RCC 7860 (cell line): ENCODE data around the gene CNNM3.
A peak's percentile ranks its signal among the peaks of the same experiment; 100 is the strongest.
"Not testable (repeated sequence)": the region's sequence is repeated elsewhere in the genome, so short reads cannot be mapped to it uniquely, and the experiment has no call there.

Experiments
- DNase-seq: peaks from one replicate; pipeline ENCODE4 v3.0.0-alpha.2; 2015; ENCODE audit warnings: low spot score
- FAIRE-seq: peaks from 2 replicates; lab custom pipeline; 2012; peaks lifted over from hg19 to GRCh38; lab: Jason Lieb, UNC

The CNNM3 gene

GRCh38 chr2:96798733-96799622, 17.1 kb upstream of the CNNM3 start:
- FAIRE-seq (no peak), DNase-seq (no peak)

DNA sequence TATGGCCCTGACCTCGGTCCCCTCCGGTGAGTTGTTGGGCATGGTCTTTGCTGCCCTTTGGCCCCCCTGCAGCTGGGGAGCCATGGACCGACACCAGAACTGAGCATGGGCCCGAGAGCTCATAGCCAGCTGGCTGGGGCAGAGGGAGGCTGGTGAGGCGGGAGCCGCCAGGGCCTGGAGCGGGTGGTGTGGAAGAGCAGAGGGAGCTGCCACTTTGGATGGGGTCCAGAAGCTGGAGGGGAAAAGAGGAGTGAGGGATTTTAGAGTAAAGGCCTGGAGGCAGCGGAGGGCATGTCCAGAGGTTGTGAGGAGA, 16.5 kb upstream of the CNNM3 start:
- DNase-seq: no peak
- no peak for FAIRE-seq

- DNase-seq: no peak
- FAIRE-seq: no peak
Observed at GRCh38 chr2:96800061-96801004, 15.7 kb upstream of the CNNM3 start.

GRCh38 chr2:96801005-96801785, 14.9 kb upstream of the CNNM3 start:
- no peak for FAIRE-seq
- peak; percentile 36 for DNase-seq

DNA sequence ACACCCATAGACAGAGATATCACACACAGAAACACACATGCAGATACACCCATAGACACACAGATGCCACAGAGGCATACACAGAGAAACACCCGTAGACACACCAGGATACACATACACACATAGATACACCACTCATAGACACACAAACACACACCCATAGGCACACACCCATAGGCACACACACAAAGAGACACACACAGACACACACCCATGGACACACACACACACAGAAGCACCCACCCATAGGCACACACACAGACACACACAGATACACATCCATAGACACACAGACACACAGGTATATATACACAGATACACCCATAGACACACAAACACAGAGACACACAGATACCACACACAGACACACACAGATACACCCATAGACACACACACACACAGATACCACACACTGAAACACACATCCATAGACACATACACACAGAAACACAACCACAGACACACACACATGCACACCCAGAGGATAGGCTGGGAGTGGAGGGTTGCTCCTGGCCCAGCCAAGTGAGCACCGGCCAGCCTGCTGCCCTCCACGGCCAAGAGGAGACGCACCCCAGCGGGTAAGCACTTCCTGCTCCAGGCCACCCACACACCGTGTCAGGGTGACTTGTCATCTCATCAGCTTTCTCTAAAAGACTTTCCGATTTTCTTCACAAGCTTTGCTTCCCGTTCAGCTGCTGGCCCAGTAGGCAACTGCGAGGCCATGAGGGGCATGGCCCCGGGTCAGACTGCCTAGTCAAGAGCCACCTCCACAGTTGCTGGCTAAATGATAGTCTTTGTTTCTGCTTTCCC, 14.1 kb upstream of the CNNM3 start:
- DNase-seq (no peak), FAIRE-seq (no peak)

DNA sequence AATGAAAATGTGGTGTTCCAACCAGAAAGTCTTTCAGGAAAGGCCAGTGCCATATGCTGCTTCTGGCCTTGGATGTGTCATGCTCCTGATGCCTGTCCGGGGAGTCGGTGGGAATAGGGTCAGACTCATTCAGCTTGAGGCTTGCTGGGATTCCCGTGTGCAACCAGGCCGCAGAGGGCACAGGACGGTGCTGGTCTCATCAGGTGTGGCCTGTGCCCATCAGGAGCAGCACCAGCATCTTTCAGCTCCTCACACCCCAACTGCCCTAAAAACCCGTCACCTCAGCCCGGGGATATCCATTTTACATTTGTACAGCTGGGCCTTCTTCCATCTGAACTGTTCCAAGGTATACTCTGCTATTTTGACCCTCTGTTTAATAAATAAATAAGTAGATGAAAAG, 13.3 kb upstream of the CNNM3 start:
- DNase-seq: no peak
- no peak for FAIRE-seq

- no peak for DNase-seq
- FAIRE-seq: no peak
Observed at GRCh38 chr2:96804986-96805385, 11.1 kb upstream of the CNNM3 start.

GRCh38 chr2:96805946-96806345, 10.1 kb upstream of the CNNM3 start:
- FAIRE-seq: not testable (repeated sequence)

GRCh38 chr2:96806468-96807126, 9.5 kb upstream of the CNNM3 start:
- FAIRE-seq (no peak), DNase-seq (no peak)

More at GRCh38 chr2:96805946-96806345, 10.1 kb upstream of the CNNM3 start:
- DNase-seq: not testable (repeated sequence)

GRCh38 chr2:96807127-96807471, 9.0 kb upstream of the CNNM3 start:
- no peak for DNase-seq
- FAIRE-seq: no peak

DNA sequence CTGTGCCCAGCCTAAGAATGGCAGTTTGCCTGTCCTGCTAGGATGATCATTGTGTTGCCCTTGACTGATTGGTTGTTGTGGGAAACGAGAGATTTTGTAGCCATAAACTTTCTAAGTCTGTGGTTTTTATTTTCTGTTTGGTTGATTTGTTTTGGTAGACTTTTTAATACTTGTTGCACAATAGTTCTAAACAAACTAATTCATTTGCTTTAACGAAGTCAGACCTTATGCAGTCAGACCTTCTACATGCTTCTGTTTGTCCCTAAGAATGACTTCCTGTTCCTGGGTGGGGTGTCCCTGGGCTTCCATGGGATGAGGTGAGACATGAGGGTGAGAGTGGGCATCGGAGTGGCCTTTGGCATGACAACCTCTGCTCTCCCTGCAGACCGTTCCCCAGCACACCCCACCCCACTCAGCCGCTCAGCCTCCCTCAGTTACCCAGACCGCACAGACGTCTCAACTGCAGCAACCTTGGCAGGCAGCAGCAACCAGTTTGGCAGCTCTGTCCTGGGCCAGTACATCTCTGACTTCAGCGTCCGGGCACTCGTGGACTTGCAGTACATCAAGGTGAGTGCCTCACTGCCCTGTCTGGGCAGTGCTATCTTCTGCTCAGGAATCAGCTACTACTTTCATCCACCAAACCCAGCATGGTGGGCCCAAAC, 7.8 kb upstream of the CNNM3 start:
- FAIRE-seq (no peak), DNase-seq (no peak)

DNA sequence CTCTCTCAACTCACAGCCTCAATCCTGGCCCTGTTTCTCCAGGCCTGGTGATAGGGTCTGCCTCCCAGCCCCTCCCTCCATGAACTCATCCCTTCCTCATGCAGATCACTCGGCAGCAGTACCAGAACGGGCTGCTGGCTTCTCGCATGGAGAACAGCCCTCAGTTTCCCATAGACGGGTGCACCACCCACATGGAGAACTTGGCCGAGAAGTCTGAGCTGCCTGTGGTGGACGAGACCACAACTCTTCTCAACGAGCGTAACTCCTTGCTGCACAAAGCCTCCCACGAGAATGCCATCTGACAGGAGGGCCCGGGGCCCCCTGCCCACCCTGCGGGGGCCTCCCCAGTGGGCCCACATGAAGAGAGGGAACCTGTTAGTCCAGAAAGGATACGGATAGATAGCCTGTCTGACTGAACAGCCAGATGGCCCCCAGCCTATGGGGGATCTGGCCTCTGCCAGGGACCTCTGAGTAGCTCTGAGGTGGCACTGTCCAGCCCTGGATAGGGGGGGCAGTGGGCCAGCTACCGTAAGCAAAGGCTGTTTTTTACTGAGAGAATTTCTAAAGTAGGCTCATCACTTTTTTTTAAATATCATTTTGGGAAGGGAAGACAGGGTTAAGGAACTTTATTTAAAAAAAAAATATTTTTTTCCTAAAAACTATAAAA, 6.7 kb upstream of the CNNM3 start:
- DNase-seq (no peak), FAIRE-seq (no peak)

DNA sequence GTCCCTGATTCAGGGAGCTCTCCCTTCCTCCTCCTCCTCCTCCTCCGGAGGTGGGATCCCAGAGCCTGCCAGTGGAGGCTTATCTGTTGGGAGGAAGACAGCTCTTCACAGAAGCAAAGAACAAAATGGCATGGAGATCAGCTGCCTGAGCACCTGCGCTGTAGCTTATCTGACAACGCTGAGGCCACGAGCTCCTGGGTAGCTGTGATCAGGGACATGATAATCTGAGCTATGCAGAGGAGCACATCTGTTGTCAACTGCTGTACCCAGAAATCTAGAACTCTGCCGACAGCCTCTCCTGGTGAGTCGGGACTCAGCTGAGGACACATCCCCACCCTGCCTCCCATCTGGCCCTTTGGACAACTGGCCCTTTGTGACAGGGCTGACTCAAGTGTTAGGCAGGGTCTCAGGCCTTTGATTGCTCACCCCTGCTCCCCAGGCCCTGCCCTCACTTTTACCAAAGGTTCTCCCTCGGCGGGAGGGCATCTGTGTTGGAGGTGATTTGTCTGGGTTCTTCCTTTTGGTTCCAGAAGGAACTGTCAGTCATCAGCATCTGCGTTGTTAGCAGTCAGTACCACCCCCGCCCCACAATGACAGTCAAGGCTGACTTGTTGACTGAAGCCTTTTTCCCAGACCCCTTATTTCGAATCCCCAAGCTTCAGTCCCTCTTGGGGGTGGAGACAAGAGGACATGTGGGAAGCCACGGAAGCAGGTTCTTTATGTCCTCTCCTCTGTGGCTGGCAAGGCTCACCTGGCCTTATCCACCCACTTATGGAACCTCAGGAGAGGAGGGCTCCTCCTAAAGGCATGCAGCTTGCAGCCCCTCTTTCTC, 5.9 kb upstream of the CNNM3 start:
- FAIRE-seq: no peak

DNA sequence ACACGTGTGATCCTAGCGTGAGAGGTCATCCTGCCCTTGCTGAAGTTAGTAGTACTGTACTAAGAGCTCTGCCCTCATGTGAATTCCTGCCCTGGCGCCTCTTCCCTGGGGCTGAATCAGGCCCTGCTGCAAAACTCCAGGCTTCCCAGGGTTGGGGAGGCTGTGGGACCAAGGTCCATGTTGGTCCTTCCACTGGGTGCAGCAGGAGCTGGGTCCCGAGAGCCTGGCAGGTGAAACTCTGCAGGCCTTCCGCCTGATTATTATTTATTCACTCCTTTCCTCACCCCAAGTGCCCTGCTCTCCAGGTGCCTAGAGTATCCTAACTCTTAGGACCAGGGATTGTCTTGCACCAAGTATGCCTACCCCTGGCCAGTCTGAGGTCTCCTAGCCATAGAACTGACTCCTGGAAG, 5.3 kb upstream of the CNNM3 start:
- FAIRE-seq: no peak

More for the DNA sequence above, 5.9 kb upstream of the CNNM3 start:
- DNase-seq: no peak

GRCh38 chr2:96811917-96812316, 4.2 kb upstream of the CNNM3 start:
- FAIRE-seq: no peak
- DNase-seq: no peak

More for the DNA sequence above, 5.3 kb upstream of the CNNM3 start:
- no peak for DNase-seq

DNA sequence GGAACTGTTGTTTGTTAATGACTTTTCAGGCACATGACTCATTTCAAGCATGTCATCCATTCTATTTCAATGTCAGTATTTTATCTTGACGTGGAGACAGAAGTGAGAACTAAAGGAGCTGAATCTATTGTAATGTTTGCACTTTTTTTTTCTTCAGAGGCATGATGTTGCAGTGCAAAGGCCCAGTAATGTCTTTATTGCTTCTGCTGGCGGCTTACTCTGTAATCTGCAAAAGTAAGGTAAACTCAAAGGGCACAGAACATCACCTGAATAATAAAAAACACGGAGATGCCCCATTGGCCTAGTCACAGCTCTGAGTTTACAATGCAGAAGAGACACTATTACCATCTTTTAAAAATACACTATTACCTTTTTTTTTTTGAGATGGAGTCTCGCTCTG, 2.4 kb upstream of the CNNM3 start:
- DNase-seq (no peak), FAIRE-seq (no peak)

DNA sequence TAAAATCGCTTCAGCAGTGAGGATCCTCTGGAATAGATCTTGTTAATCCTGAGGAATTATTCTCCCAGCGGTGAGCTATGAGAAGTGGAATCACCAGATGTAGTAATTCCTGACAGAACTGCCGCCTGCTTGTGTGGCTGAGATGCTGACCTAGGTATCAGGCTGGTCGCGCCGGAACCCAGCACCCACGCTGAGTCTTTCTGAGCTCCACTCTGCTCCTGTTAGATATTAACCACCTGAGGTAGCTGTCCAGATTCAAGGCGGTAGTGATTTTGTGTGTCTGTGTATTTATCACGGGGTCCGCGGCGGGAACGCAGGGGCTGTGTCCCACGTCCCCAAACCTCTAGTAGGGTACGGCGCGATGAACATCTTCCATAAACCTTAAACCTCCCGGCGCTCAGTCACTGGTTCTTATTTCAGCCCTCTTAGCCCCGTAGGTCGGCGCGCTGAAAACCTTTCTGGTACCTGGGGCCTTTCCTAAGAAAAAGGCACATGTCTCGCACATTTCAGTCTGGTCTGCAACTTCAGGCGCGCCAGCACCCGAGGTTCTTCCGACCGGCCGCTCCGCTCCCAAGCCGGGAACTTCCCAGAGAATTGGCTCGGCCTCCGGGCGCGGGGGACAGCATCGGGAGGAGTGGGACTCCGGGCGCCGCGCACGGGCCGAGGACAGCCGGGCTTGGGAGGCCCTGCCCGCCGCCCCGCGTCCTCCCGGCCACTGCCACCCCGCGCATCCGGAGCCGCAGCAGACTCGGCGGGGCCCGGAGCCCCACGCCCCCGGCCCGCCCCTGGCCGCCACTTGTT, 542 bp upstream of the CNNM3 start:
- peak; percentile 39 for DNase-seq
- no peak for FAIRE-seq
